HG02970 (cell line): ENCODE measurements around the gene HOXD13.

Experiments used
- ATAC-seq: cut with Tn5 transposase; IDR thresholded peaks from one replicate; pipeline ENCODE4 v1.9.1; 2021; ENCODE audit warnings: mild to moderate bottlenecking, moderate library complexity, moderate number of reproducible peaks; ENCODE audit not compliant: unreplicated experiment, low FRiP score

The HOXD13 gene

DNA sequence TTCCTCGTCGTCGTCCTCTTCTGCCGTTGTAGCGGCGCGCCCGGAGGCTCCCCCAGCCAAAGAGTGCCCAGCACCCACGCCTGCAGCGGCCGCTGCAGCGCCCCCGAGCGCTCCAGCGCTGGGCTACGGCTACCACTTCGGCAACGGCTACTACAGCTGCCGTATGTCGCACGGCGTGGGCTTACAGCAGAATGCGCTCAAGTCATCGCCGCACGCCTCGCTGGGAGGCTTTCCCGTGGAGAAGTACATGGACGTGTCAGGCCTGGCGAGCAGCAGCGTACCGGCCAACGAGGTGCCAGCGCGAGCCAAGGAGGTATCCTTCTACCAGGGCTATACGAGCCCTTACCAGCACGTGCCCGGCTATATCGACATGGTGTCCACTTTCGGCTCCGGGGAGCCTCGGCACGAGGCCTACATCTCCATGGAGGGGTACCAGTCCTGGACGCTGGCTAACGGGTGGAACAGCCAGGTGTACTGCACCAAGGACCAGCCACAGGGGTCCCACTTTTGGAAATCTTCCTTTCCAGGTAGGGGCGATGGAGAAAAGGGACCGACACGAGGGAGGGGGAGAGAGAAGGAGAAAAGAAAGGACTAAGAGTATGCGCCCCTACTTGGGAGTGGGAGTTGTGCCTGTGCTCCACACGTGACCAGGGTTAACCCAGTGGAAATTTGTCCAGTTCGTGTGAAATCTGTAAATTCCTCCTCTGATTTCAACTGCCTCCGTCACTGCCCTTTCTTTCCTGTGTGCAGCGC, 800 bp downstream of the HOXD13 start:
- no peak for ATAC-seq

DNA sequence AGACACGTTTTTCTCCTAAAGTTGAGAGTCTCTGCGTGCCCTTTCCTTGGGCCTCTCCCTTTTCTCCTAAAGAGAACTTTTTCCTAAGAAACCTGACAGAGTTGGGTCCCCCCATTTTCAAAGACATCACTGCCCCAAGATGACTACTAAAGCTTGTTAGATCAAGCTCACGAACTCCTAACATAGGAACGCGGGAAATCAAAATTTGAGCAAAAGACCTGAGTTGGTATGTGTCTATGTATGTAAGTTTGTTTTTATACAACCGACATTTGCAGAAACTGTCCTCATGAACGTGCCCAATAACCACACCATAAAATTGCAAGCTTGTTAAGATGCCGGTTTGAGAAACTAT, 1.4 kb downstream of the HOXD13 start:
- no peak for ATAC-seq

DNA sequence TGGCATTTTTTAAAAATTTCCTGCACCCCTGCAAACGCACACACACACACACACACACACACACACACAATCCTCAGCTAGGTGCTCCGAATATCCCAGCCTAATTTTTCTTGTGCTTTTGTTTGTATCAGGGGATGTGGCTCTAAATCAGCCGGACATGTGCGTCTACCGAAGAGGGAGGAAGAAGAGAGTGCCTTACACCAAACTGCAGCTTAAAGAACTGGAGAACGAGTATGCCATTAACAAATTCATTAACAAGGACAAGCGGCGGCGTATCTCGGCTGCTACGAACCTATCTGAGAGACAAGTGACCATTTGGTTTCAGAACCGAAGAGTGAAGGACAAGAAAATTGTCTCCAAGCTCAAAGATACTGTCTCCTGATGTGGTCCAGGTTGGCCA, 1.8 kb downstream of the HOXD13 start:
- no peak for ATAC-seq

DNA sequence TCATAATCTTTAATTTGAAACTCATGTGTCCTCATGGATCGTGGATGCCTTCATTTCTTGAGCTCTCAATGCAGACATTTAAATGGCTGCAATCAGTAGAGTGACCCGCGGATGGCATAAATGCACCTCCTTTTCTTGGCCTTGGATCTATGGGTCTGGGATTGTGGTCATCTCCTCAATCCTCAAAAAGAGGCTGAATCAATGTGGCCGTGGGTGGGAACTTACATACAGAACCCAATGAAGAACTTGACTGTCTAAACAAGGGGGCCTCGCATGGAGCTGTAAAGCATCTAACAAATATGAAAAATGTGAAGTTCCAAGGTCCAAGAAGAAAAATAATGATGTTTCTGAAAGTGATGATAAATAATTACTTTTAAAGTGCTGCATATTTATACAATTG, 2.9 kb downstream of the HOXD13 start:
- ATAC-seq: no peak

DNA sequence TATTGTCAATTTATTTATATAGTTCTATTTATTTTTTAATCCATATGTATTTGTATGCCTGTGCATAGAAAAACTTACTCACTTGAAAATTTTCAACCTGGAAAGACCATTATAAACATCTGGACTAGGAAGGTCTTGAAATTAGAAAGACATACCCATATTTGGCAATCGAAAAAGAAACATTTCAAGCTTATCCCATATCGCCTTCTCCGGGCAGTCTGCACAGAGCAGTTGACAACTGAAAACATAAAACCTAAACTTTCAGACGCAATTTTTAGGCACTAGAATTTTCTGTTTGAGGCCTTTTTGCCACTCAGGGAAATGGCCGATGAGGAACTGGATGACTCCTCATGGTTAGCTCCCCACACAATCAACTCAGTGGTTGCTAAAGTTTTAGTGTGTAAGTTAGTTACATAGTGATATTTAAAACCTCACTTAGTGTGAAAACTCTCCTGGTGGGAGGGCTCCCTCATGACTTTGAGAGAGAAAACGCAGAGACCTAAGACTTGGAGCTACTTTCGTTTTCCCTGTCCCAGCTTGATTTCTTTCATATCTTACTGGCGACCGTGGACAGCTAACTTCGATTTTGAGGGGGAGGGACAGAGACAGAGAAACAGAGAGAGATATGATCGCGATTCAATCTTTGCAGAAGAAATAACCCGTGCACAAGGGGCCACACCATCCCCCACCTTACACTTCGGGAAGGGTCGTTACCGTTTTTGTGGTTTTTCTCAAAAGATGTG, 3.9 kb downstream of the HOXD13 start:
- no peak for ATAC-seq

DNA sequence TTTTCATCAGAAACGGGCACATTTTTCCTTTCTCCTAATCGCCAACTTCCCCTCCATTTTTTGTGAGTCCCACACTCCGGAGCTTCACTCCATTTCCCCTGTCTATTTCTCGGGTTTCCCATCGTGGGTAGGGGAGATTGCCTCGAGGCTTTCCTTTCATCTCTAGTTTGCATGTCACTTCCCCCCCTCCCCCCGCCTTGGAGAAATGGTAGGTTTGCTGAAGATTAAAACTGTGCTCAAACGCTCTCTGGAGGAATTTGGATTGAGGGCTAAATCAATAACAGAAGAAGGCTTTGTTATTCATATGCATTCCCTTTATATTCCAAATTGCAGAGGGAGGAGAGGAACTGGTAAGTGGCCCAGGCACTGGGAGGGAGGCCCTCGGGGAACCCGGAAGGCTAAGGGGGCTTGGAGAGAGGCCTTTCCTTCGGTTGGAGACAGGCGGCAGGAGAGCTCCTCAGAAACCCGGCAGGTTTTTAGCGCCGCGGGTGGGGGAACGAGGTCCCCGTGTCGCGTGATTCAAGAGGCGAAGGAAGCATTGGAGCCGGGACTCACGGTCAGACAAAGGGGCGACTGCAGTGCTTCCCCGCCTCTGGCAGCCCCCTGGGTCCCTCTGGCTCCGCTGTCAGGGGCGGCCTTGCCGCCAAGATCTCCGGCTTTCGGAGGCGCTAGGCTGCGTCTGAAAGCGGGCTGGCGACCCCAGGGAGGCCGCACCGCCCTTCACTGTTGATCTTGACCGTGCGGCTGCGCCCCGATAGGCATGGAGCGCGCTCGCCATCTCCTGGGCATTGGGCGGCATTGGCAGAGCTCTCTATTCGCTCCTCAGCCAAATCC, 4.7 kb downstream of the HOXD13 start:
- ATAC-seq: no peak

DNA sequence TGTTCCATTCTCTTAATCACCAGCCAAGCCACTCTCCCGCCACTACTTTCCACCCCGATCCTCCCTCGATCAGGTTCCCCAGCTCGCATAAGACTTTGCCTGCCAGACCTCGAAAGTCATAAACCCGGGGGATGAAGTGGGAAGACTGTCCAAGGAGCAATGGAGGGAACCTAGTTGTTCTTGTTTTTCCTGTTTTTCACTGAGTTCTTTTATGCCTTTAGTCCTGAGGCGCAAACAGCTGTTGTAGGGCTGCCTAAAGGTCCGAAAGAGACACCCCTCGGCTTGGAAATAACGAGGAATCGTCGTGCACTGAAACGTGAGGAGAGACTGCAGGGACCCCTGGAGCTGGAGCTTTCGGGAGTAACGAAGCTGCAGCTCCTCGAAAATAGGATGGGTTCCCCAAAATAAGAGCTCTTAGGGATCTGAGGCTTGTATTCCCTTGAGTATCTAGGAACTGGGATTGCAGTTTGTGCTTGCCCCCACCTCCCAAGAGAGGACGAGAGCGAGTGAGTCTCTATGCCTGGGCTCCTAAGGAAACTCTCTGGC, 5.4 kb downstream of the HOXD13 start:
- ATAC-seq: no peak

DNA sequence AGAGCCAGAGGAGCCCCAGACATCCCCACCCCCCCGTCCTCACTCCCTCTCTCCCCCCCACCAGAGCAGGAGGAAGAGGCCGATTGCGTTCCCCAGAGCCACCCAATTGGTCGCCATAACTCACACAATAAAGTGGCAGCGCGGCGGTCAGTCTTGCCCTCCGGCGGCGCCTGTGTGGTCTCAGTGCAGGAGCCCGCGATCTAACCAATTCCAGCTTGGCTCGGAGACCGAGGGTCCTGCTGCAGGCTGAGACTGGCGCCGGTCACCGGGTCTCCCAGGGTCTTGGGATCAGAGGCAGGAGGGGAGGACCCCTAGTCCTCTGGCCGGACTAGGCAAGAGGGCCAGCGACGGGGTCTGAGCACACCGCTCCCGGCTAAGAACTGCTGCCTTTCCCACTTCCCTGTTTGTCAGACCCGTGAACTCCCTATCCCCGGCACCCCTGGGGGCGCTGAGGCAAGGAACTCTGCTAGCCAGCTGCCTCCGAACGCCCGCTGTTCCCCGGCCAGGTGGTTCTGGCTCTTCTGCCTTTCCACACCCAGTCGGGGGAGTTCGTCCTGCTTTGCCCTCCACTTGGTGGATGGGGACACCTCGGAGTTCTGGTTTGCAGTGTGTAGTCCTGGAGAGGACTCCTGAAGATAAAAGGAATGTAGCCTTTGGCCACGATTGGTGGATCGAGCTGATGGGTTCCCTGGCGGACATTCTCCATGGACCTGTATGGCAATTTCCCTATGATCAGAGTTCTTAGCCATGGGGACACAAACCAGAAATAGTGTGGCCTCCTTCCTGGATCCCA, 6.0 kb downstream of the HOXD13 start:
- ATAC-seq: no peak

DNA sequence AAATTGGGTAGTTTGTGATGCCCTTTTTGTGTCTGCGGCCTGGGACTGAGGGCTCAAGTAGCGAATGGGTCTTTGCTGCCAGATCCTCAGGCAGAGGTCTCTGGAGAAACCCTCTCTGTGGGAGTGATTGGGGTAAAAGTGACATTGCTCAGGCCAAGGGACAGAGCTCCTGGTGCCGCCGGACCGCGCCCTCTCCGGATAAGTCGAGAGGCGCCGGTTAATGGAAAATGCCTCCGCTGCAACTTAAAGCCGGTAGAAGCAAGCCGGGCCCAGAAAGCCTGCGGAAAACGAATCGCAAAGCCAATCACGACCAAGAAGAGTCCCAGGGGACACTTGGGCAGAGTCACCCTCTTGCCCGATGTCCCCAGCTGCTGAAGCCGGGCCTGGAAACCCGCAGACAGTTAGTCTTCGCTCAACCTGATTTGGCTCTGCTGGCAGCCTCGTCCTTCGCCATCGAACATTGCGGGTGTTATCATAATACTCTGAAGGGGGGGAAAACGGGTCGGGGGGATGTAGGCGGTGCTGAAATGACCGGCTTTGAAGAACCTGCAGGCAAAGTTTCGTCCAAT, 6.7 kb downstream of the HOXD13 start:
- no peak for ATAC-seq

DNA sequence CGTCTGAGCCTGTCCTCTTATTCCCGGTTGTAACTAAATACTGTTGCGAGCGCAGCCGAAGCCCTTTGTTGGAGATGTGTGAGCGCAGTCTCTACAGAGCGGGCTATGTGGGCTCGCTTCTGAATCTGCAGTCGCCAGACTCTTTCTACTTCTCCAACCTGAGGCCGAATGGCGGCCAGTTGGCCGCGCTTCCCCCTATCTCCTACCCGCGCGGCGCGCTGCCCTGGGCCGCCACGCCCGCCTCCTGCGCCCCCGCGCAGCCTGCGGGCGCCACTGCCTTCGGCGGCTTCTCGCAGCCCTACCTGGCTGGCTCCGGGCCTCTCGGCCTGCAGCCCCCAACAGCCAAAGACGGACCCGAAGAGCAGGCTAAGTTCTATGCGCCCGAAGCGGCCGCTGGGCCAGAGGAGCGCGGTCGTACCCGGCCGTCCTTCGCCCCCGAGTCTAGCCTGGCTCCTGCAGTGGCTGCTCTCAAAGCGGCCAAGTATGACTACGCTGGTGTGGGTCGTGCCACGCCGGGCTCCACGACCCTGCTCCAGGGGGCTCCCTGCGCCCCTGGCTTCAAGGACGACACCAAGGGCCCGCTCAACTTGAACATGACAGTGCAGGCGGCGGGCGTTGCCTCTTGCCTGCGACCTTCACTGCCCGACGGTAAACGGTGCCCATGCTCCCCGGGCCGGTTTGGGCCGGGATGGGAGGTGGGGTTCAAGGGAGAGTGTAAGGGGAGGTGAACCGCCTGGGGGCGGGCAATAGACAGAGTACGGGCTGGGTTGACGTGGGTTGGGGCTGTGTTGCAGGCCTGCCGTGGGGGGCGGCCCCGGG, 7.4 kb downstream of the HOXD13 start, which contains the start of gene HOXD12:
Gene HOXD12 (plus strand): TSS at position 68 of the 819 bp plus-strand sequence. CDS start 7 bp downstream, at position 75.
- no peak for ATAC-seq

DNA sequence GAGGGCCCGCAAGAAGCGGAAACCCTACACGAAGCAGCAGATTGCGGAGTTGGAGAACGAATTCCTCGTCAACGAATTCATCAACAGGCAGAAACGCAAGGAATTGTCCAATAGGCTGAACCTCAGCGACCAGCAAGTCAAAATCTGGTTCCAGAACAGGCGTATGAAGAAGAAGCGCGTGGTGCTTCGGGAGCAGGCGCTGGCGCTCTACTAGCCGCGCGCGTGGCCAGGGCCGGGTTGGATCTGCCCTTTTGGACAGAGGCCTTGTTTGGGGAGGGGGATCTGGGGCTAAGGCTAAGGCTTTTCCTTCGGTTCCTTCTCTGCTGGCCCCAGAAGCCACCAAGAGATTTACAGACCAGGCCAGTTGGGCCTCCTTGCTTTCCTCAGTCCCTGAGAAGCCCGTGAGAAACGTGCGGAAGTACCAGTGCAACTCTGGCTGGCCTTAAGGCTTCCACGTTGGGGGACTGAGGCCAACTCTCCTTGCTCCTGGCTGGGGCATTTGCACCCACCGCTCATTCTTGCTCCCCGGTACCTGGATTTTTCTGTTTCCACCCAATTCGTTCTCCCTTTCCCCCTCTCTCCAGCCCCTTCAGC, 8.1 kb downstream of the HOXD13 start:
- ATAC-seq: no peak

DNA sequence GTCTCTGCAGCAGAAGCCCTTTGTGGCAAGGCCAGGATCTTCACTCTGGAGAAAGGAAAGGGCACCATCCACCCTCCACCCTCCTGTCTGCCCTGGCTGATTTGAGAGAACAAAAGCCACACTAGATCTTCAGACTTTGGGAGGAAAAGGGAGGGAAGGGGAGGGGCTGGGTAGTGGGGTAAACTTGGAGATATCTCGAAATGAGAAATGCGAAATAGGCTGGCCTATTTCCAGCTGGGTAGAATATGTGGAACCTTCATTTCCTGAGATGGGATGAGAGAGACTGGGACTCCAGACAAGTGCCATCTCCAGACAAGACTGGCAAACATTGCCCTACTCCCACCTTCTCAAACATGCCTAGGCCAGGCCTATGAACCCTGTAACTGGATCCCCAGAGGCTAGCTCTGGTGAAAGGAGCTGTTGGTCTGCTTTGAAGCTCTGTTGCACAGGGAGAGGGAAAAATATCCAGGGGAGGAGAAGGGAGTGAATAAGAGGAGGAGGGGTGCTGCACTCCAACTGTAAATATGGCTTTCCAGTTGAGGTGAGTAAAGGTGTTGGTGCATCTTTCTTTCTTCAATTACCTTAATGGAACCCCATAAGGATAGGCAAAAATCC, 8.8 kb downstream of the HOXD13 start:
- no peak for ATAC-seq

DNA sequence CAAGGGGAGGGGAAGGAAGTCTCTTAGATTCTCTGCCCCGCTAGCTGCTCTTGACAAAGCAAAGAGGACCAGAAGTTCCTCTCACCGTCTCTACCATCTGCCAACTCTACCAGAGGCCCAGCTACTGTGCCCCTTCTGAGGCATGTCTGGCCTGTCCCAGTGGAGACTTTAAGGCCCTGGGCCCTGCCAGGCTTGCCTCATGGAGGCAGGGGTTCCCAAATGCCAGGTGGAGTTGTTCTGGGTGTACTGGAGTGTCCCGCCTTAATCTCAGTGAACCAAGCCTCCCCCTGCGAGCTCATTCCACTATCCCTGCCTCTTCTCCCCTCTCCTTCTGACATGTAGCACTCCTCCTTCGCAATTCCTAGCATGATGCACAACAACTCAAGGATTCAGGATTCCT, 9.3 kb downstream of the HOXD13 start:
- no peak for ATAC-seq

DNA sequence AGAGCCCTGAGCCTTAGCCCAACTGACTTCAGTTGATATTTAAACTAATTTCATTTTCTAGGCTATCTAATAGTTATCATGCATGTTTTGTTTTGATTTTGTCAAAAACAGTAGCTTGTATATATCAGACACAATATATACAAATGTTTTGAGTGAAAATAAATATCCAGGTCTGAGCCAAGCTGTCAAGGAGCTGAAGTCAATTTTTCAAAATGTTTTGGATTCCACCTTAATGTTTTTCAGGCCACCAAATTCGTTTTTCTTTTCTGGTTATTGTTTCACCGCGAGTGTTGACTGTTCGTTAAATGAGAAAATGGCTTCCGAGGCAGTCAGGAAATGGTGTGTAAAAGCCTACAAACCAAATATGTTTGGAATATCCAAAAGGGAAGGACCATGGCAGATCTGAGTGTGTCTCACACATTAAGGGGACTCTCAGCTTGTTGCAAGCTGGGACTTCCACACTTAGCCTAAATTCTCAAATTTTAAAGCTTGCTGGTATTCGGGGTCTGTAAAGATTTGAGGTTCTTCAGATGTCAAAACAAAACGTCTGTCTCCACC, 9.9 kb downstream of the HOXD13 start:
- ATAC-seq: no peak

DNA sequence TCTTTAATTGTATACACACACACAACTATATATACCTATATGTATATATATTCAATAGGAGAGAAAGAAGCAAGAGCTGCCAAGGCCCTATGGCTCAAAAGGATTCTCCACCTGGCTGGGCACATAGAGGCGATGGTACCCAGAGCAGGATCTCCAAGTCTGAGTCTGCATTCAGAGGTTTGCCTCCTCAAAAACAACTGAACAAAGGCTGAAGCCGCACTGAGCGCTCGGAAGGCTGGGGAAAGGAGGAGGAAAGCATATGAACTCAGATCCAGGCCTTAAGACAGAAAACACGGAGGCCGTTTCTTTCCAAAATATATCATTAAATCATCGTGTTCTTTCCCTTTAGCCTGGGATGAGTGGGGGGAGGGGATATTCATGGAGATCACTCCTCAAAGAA, 10.7 kb downstream of the HOXD13 start:
- no peak for ATAC-seq

DNA sequence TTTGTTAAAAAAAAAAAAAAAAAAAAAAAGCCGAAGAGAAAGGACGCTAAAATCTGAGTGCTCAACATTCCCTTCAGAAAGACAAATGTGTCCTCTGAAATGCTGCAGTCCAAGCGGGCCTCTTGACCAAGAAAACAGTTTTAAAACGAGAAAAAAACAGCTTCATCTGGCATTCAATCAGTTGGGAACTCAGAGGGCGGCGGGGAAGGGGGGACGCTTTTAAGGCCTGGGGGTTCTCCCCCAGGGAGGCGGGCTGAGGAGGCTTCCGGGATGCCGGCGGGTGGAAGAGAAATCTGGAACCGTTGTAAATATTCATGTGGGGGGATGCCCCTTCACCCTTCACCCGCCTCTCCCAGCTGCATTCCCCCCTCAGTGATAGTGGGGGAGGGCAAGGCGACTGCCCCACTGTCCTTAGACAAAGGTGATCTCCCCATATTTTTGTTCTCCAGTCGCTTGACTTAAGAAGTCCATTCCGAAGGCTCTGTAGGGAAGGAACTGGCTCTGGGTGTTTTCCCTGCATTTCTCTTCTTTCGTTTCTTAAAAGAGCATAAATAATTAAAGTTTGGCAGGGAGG, 11.3 kb downstream of the HOXD13 start:
- no peak for ATAC-seq

DNA sequence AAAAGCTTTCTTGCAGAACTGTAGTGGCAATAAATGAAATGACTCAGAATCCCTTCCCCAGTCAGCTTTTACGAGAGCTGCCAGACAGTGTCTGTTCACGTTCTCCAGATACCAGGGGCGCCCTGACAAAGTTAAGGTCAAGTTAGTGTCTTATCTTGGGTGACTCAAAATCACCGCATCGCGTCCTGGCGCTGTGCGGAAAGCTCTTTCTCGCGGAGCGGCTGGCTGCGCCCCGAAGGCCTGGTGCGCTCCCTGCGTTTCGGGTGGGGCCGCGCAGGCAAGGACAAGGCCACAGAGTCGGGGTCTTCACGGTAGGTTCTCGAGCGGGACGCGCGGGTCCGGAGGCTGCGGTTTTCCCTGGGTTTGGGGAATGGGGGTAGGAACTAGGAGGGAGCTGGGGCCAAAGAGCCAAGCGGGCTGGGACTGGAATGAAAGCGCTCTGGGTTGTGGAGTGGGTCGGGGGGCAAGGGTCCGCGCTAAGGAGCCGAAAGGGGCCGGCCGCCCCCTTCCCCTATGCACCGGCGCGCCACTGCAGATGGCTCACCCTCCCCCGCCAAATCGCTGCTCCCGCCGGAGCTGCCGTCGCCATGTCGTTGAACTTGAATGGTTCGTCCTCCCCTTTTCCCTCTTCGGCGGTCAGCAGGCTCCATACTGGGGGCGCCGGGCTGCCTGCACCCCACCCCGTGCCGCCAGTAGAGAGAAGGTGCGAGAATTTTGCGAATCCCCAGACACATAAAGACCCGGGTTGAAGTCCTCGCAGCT, 12.0 kb downstream of the HOXD13 start:
- ATAC-seq: no peak
